B cell (primary cell): ENCODE data around the gene RBMS3. TPM values are rescaled to one million over a fixed set of nuclear protein-coding genes. Genes with fewer than 3 reads are reported as not detected.

Source experiments
- ATAC-seq: fragments of 200-7000 bp; cut with Tn5 transposase; one replicate; pipeline ENCODE4 v1.10.0; 2021; ENCODE audit warnings: low read depth, mild to moderate bottlenecking, moderate number of reproducible peaks, moderate library complexity
- CTCF ChIA-PET: fragments of 350-600 bp; sonication (Branson Sonifier 250); formaldehyde crosslinking; loops from one replicate; lab custom pipeline; 2021; ENCODE audit warnings: antibody characterized with exemption, inconsistent platforms; lab: Charles Lee
- POLR2A ChIA-PET: fragments of 350-600 bp; sonication (Branson Sonifier 250); formaldehyde crosslinking; loops from one replicate; lab custom pipeline; 2021; ENCODE audit warnings: antibody characterized with exemption; lab: Charles Lee
- DNase-seq: peaks from one replicate; pipeline ENCODE4 v3.0.0; 2013
- H2AFZ ChIP-seq: 2 replicates; pipeline ENCODE4 v1.6.1; 2012; ENCODE audit warnings: mild to moderate bottlenecking, low read depth, low read length; ENCODE audit not compliant: insufficient read depth, poor library complexity, severe bottlenecking
- H3K27ac ChIP-seq, 2 donors: 1 replicate in 1 of 2; 2 replicates in 1 of 2; pipeline ENCODE4 v1.5.1; 2012 to 2013; ENCODE audit warnings: low read length in 2 of 2, mild to moderate bottlenecking in 2 of 2, moderate library complexity in 1 of 2
- H3K27me3 ChIP-seq, 4 experiments: fragments of 200-600 bp in 1 of 4; sonication (generic) in 1 of 4; replicated peaks in 1 of 4; 1 replicate in 2 of 4; 2 replicates in 2 of 4; pipeline versions ENCODE4 v1.6.1 to v1.7.0; 2013 to 2016; ENCODE audit warnings: low read length in 3 of 4, mild to moderate bottlenecking in 2 of 4, mixed read lengths in 1 of 4, moderate library complexity in 1 of 4; ENCODE audit not compliant: insufficient read depth in 4 of 4, control insufficient read depth in 3 of 4; ENCODE audit errors: control extremely low read depth in 1 of 4
- H3K36me3 ChIP-seq, 2 experiments: replicated peaks in 1 of 2; 1 replicate in 1 of 2; 2 replicates in 1 of 2; pipeline versions ENCODE4 v1.6.1 to v1.7.1; 2013; ENCODE audit warnings: low read length in 1 of 2; ENCODE audit not compliant: insufficient read depth in 2 of 2, control insufficient read depth in 1 of 2; ENCODE audit errors: control extremely low read depth in 1 of 2, extremely low read depth in 1 of 2
- H3K4me1 ChIP-seq, 2 donors: fragments of 200-600 bp in 1 of 2; sonication (generic) in 1 of 2; 1 replicate in 1 of 2; 2 replicates in 1 of 2; pipeline versions ENCODE4 v1.5.1 to v1.6.1; 2013 to 2017; ENCODE audit warnings: low read length in 2 of 2; ENCODE audit not compliant: control insufficient read depth in 2 of 2, insufficient read depth in 2 of 2
- H3K4me2 ChIP-seq: replicated peaks from 2 replicates; pipeline ENCODE3; 2012; ENCODE audit warnings: mild to moderate bottlenecking, low read depth, low read length; ENCODE audit not compliant: poor library complexity, severe bottlenecking
- H3K4me3 ChIP-seq, 5 experiments: fragments of 200-600 bp in 1 of 5; sonication (generic) in 1 of 5; 1 replicate in 3 of 5; 2 replicates in 2 of 5; pipeline versions ENCODE4 v1.5.1 to v1.7.0; 2011 to 2016; ENCODE audit warnings: low read length in 4 of 5, mild to moderate bottlenecking in 4 of 5, low read depth in 2 of 5, control low read depth in 1 of 5, moderate library complexity in 1 of 5; ENCODE audit not compliant: insufficient read depth in 1 of 5; ENCODE audit errors: control extremely low read depth in 1 of 5, extremely low read depth in 1 of 5
- H3K79me2 ChIP-seq: fragments of 200-600 bp; sonication (generic); one replicate; pipeline ENCODE4 v1.6.0; 2016; ENCODE audit warnings: low read length; ENCODE audit not compliant: control insufficient read depth, insufficient read depth
- H3K9ac ChIP-seq: fragments of 200-600 bp; sonication (generic); 2 replicates; pipeline ENCODE4 v1.6.1; 2017; ENCODE audit warnings: mild to moderate bottlenecking, low read length, moderate library complexity
- H3K9me3 ChIP-seq, 3 donors: one replicate each; pipeline versions ENCODE4 v1.6.1 to v1.7.1; 2013; ENCODE audit warnings: low read length in 2 of 3; ENCODE audit not compliant: control insufficient read depth in 2 of 3, insufficient read depth in 1 of 3; ENCODE audit errors: control extremely low read depth in 1 of 3
- H4K20me1 ChIP-seq: 2 replicates; pipeline ENCODE4 v1.6.0; 2012; ENCODE audit warnings: mild to moderate bottlenecking, low read length; ENCODE audit not compliant: insufficient read depth, control insufficient read depth, poor library complexity, severe bottlenecking
- H3K27ac Mint-ChIP-seq: one replicate; pipeline ENCODE4 v1.8.0; 2021; ENCODE audit warnings: mixed read lengths
- H3K27me3 Mint-ChIP-seq: one replicate; pipeline ENCODE4 v1.8.0; 2021; ENCODE audit warnings: mixed read lengths
- H3K4me1 Mint-ChIP-seq: one replicate; pipeline ENCODE4 v1.8.0; 2021; ENCODE audit warnings: mixed read lengths
- H3K4me3 Mint-ChIP-seq: one replicate; pipeline ENCODE4 v1.8.0; 2021; ENCODE audit warnings: mixed read lengths
- H3K9me3 Mint-ChIP-seq: one replicate; pipeline ENCODE4 v1.8.0; 2022; ENCODE audit warnings: mixed read lengths; ENCODE audit not compliant: insufficient read depth
- EZH2 ChIP-seq: IDR thresholded peaks from 2 replicates; pipeline ENCODE4 v1.6.1; 2012; ENCODE audit warnings: borderline replicate concordance, low read depth, mild to moderate bottlenecking, moderate library complexity, low read length; ENCODE audit not compliant: insufficient read depth, poor library complexity, severe bottlenecking
- WGBS: methylation state at CpG from one replicate; pipeline ENCODE4 v1.1.5; 2013; ENCODE audit warnings: missing lambda C conversion rate; ENCODE audit not compliant: insufficient coverage; 5-methylcytosine and 5-hydroxymethylcytosine counted together
- intact Hi-C: fragments of 100-400 bp; cut with micrococcal nuclease; formaldehyde crosslinking; loops from one replicate; pipeline ENCODE4 v1.10.0; 2022
- polyA plus RNA-seq: library from polyadenylated mRNA; depleted of rRNA; stranded (reverse); fragments of >200 nt; gene quantifications from 2 replicates; pipeline ENCODE4 v1.2.3, GENCODE V29; 2012
- total RNA-seq, 2 donors: library from RNA; stranded (reverse); fragments of 120-200 nt in 1 of 2; gene quantifications; 1 replicate in 1 of 2; 2 replicates in 1 of 2; pipeline versions ENCODE4 v1.2.3 to v1.2.4, GENCODE V29; 2013 to 2022
- TF ChIP-seq, protein P1 (sequence below): fragments of 200-600 bp; IDR thresholded peaks from one replicate; pipeline ENCODE4 v1.8.0; 2022; ENCODE audit warnings: antibody characterized with exemption, mild to moderate bottlenecking

Gene RBMS3
- total and polyA plus RNA-seq, 2 donors (not counting 1 experiment from before 2014, with no cell fraction given) = not detected

DNA sequence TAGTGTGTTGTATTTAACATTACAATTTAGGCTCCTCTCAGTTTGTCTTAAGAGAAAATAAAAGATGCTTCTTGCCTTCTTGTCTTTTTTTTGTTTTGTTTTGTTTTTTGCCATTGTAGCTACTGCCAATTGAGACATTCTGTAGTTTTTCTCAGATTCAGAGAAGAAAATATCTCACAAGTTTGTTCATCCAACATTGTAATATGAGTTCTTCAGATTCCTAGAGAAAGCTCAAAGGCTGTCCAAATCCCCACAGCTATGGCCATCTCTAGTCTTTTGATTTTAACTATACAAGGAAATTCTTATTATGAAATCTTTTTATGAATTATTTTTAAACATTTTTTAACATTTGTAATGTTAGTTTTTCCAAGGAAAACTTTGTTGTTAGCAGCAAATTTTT, 264.7 kb downstream of the RBMS3 start:
- Histone ChIP-seq H3K27ac (no peak overlapping the region), H2AFZ (no peak overlapping the region), H3K27me3 (no peaks in the 10 kb centered on the region), H3K79me2 (no peaks in the 10 kb centered on the region), H3K4me1 (no peaks in the 10 kb centered on the region), H3K4me2 (no peak overlapping the region), H4K20me1 (no peaks in the 10 kb centered on the region), H3K9ac (no peak overlapping the region), H3K4me3 (no peak overlapping the region), H3K36me3 (no peaks in the 10 kb centered on the region), H3K9me3 (no peaks in the 10 kb centered on the region)
- POLR2A ChIA-PET = no interaction called here
- H3K27ac Mint-ChIP-seq = no peak overlapping the region
- DNase-seq (no peak), ATAC-seq (no peak)
- intact Hi-C loops = no loop called here
- H3K4me3 Mint-ChIP-seq = no peak overlapping the region
- H3K27me3 Mint-ChIP-seq = no peaks in the 10 kb centered on the region
- TF ChIP-seq, protein P1, sequence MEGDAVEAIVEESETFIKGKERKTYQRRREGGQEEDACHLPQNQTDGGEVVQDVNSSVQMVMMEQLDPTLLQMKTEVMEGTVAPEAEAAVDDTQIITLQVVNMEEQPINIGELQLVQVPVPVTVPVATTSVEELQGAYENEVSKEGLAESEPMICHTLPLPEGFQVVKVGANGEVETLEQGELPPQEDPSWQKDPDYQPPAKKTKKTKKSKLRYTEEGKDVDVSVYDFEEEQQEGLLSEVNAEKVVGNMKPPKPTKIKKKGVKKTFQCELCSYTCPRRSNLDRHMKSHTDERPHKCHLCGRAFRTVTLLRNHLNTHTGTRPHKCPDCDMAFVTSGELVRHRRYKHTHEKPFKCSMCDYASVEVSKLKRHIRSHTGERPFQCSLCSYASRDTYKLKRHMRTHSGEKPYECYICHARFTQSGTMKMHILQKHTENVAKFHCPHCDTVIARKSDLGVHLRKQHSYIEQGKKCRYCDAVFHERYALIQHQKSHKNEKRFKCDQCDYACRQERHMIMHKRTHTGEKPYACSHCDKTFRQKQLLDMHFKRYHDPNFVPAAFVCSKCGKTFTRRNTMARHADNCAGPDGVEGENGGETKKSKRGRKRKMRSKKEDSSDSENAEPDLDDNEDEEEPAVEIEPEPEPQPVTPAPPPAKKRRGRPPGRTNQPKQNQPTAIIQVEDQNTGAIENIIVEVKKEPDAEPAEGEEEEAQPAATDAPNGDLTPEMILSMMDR = no peak
- TF ChIP-seq EZH2 = no peak
- CTCF ChIA-PET = no interaction called here
- no peaks in the 10 kb centered on the region for H3K9me3 Mint-ChIP-seq
- H3K4me1 Mint-ChIP-seq = no peaks in the 10 kb centered on the region

DNA sequence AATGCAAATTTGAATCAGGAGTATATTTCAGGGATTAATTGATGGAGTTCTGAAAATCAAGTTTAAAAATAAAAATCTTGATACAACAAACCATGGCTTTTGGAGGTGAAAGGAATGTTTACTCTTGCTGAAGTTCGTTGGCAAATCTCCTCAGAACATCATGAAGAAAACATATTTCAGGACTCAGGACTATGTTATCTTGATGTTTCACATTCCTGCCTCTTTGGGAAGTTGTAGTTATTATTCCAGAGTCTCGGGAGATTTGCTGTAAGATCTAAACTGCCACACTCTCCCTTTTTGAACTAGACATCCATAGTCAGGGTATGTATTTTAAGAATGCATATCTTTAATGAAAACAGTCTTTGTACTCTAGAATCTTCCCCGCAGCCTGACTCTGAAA, 271.2 kb downstream of the RBMS3 start:
- Histone ChIP-seq H2AFZ (no peak overlapping the region), H3K4me1 (no peaks in the 10 kb centered on the region), H3K9ac (no peak overlapping the region), H3K4me3 (no peak overlapping the region), H3K27ac (no peak overlapping the region), H3K9me3 (no peaks in the 10 kb centered on the region), H3K36me3 (no peaks in the 10 kb centered on the region), H3K4me2 (no peak overlapping the region), H4K20me1 (no peaks in the 10 kb centered on the region), H3K27me3 (no peaks in the 10 kb centered on the region), H3K79me2 (no peaks in the 10 kb centered on the region)
- H3K27me3 Mint-ChIP-seq = no peaks in the 10 kb centered on the region
- DNase-seq = no peak
- H3K4me1 Mint-ChIP-seq = no peaks in the 10 kb centered on the region
- H3K9me3 Mint-ChIP-seq = no peaks in the 10 kb centered on the region
- intact Hi-C loops = no loop called here
- no peak overlapping the region for H3K4me3 Mint-ChIP-seq
- no peak overlapping the region for H3K27ac Mint-ChIP-seq
- ChIA-PET POLR2A (no interaction called here), CTCF (no interaction called here)
- ATAC-seq = no peak
- WGBS = no CpG with 5 or more reads among the region's 3 CpGs
- TF ChIP-seq EZH2 = no peak
- TF ChIP-seq, protein P1 = no peak
